ENCODE data around the gene DPEP3. TPM values are rescaled to one million over a fixed set of nuclear protein-coding genes. Genes with fewer than 3 reads are reported as not detected.
"Not testable (repeated sequence)": the region's sequence is repeated elsewhere in the genome, so short reads cannot be mapped to it uniquely, and the experiment has no call there.

DPEP3 gene
- total RNA-seq, 2 experiments from 2014 or later = 0.29 to 0.42 TPM

GRCh38 chr16:67982011-67982696, 1.9 kb upstream of the DPEP3 start:
- H3K36me3 Mint-ChIP-seq = no peaks in the 10 kb centered on the region
- DNase-seq = no peak
- peaks cover 19% of the 10 kb centered on the region for H3K4me1 Mint-ChIP-seq
- peaks cover 3% of the 10 kb centered on the region for H3K27me3 Mint-ChIP-seq
- no peak overlapping the region for H3K27ac Mint-ChIP-seq
- H3K4me3 Mint-ChIP-seq = no peak overlapping the region
- no peaks in the 10 kb centered on the region for H3K9me3 Mint-ChIP-seq

GRCh38 chr16:67977469-67978227, 2.7 kb downstream of the DPEP3 start:
- Mint-ChIP-seq H3K4me1 (peaks cover 5% of the 10 kb centered on the region), H3K27ac (no peak overlapping the region), H3K9me3 (no peaks in the 10 kb centered on the region), H3K27me3 (peaks cover 3% of the 10 kb centered on the region), H3K36me3 (no peaks in the 10 kb centered on the region), H3K4me3 (no peak overlapping the region)
- DNase-seq = no peak

DNA sequence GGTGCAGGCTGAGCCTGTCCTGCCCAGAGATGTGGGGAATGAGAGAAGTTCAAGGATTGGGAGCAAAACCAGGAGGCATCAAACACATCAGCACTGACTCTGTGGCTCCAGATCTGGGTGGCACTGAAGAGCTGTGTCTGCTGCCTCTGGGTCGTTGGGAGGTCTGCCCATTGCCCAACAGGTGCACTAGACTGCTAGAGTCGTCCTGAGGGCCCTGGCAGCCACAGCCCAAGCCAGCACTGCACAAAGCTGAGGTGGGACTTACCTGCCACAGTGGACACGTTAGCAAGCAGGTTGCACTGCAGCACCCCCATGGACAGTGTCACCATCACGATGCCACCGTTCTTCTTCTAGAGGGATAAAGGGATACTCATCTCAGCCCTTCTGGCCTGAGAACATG, 3.3 kb downstream of the DPEP3 start:
- H3K9me3 Mint-ChIP-seq = no peaks in the 10 kb centered on the region
- no peak for DNase-seq
- no peaks in the 10 kb centered on the region for H3K36me3 Mint-ChIP-seq
- peaks cover 3% of the 10 kb centered on the region for H3K27me3 Mint-ChIP-seq
- H3K27ac Mint-ChIP-seq = no peak overlapping the region
- H3K4me3 Mint-ChIP-seq = no peak overlapping the region
- H3K4me1 Mint-ChIP-seq = peaks cover 5% of the 10 kb centered on the region

DNA sequence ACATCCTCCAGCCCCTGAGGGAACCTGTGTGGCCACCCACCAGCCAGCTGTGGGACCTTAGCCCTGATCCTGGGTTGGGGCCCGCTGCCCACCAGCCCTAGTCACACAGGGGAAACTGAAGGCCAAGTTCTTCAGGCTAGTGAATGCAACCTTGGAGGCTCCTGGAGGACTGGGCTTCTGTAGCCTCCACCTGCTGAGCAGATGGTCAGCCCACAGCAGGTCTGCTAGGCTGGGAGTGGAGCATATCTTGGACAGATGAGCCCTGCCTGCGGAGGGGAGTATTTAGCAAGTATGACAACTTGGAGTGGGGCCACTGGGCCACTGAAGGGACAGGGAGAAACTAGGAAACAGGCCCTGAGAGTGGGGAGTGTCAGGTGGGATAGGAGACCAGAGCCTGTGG, 4.1 kb downstream of the DPEP3 start:
- H3K4me1 Mint-ChIP-seq = peaks cover 5% of the 10 kb centered on the region
- no peak for DNase-seq
- no peak overlapping the region for H3K4me3 Mint-ChIP-seq
- H3K27ac Mint-ChIP-seq = no peak overlapping the region
- no peaks in the 10 kb centered on the region for H3K36me3 Mint-ChIP-seq
- H3K27me3 Mint-ChIP-seq = peaks cover 3% of the 10 kb centered on the region
- no peaks in the 10 kb centered on the region for H3K9me3 Mint-ChIP-seq

GRCh38 chr16:67975321-67976105, 4.8 kb downstream of the DPEP3 start:
- H3K36me3 Mint-ChIP-seq = no peaks in the 10 kb centered on the region
- no peaks in the 10 kb centered on the region for H3K9me3 Mint-ChIP-seq
- DNase-seq = no peak

GRCh38 chr16:67972285-67972684, 8.0 kb downstream of the DPEP3 start:
- not testable (repeated sequence) for H3K27me3 Mint-ChIP-seq, H3K27ac Mint-ChIP-seq, DNase-seq, H3K4me3 Mint-ChIP-seq, H3K36me3 Mint-ChIP-seq, H3K9me3 Mint-ChIP-seq
- peaks cover 11% of the 10 kb centered on the region for H3K4me1 Mint-ChIP-seq

More at GRCh38 chr16:67975321-67976105, 4.8 kb downstream of the DPEP3 start:
- Mint-ChIP-seq H3K4me1 (peaks cover 5% of the 10 kb centered on the region), H3K27me3 (peaks cover 1% of the 10 kb centered on the region), H3K27ac (no peak overlapping the region), H3K4me3 (no peak overlapping the region)

- peaks cover 17% of the 10 kb centered on the region for H3K4me1 Mint-ChIP-seq
- H3K4me3 Mint-ChIP-seq = no peak overlapping the region
These were observed 9.2 kb downstream of the DPEP3 start for GRCh38 chr16:67971111-67971510.

DNA sequence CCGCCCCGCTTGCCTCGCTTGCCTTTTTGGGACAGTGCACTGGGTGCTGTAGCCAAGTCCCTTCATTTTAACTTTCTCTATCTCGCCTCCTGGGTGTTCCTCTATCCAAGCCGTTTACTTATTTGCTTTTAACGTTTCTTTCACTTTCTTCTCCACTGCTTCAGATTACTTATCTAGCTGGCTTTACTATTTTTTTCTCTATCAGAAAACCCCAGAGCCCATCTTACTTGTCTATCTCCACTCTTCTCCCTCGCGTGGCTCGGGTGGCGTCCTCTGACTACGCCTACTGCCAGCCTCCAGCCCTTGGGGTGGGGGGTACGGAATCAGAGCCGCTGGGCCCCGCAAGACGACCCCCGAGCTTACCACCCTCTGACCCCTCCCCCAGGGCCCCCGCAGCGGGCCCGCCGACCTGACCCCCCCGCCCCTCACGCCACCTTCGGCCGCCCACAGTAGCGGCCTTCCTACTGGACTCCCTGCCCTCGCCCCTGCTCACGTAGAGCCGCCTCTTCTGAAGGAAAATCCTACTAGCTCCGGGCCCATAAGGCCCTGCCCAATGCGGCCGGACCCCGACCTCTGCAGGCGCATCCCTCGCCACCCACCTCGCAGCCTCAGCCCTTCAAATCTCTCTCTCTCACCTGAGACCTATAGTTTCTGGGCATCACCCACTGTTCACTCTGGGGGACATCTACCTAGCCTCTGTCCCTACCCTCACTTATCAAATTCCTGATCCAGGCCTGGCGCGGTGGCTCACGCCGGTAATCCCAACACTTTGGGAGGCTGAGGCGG, 10.9 kb downstream of the DPEP3 start:
- Mint-ChIP-seq H3K36me3 (no peaks in the 10 kb centered on the region), H3K4me3 (peak overlapping the region; percentile 99), H3K27me3 (no peaks in the 10 kb centered on the region), H3K27ac (peak overlapping the region; percentile 87), H3K9me3 (no peaks in the 10 kb centered on the region), H3K4me1 (peaks cover 16% of the 10 kb centered on the region)
- DNase-seq = no peak

More at GRCh38 chr16:67971111-67971510, 9.2 kb downstream of the DPEP3 start:
- H3K27ac Mint-ChIP-seq = no peak overlapping the region
- H3K36me3 Mint-ChIP-seq = no peaks in the 10 kb centered on the region
- H3K27me3 Mint-ChIP-seq = no peaks in the 10 kb centered on the region
- no peak for DNase-seq
- H3K9me3 Mint-ChIP-seq = no peaks in the 10 kb centered on the region

DNA sequence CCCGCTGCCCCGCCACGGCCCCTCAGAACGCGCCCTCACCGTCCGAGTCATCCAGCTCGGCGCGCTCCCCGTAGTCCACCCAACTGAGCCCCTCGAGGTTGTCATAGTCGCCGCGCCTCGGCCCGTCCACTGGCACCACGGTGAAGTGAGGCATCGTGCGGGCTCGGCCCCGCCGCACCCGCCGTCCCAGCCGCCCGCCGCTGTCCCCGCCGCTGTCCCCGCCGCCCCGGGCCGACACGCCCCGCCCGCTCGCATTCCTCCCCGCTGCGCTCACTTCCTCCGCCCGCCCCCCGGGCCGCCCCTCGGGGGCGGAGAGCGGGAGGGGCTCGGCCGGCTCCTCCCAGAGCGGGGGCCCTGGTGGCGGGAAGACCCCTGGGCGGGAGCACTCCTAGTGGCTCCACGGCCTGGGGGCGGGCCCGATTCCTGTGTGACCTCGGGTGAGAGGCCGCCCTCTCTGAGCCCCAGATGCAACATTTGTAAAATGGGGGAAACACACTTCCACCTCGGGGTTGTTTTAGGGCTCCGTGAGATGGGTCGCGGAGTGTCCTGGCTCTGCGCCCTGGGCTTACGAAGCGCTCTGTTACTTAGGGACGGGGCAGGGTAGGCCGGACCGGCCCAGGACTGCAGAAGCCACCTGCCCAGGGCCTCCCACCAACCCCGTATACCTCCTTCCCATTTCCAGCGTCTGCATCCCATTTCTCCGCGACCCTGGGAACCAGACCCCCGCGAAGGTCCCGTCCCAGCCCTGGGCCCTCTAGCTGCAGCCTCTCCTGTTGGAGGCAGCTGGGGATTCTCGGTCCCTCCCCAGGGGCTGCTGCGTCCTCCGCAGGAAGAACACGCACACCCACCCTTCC, 11.7 kb downstream of the DPEP3 start, which contains the start of gene SLC12A4:
Gene SLC12A4 (minus strand): TSS at position 238 of the 854 bp plus-strand sequence. CDS start 84 bp downstream, at position 154.
- Mint-ChIP-seq H3K4me3 (peak within 1 kb of the TSS; percentile 99), H3K27me3 (no peaks in the 10 kb centered on the region), H3K4me1 (peaks cover 16% of the 10 kb centered on the region), H3K9me3 (no peaks in the 10 kb centered on the region), H3K27ac (peak within 1 kb of the TSS; percentile 93), H3K36me3 (peaks cover 2% of the 10 kb centered on the region)
- DNase-seq = peak; percentile 98

GRCh38 chr16:67967958-67968399, 12.3 kb downstream of the DPEP3 start:
- no peaks in the 10 kb centered on the region for H3K27me3 Mint-ChIP-seq
- peak; percentile 51 for DNase-seq
- H3K4me1 Mint-ChIP-seq = peaks cover 16% of the 10 kb centered on the region
- H3K36me3 Mint-ChIP-seq = peaks cover 2% of the 10 kb centered on the region
- peak overlapping the region; percentile 93 for H3K27ac Mint-ChIP-seq
- H3K4me3 Mint-ChIP-seq = peak overlapping the region; percentile 99
- H3K9me3 Mint-ChIP-seq = no peaks in the 10 kb centered on the region

- peak overlapping the region; percentile 99 for H3K4me3 Mint-ChIP-seq
- H3K36me3 Mint-ChIP-seq = peaks cover 2% of the 10 kb centered on the region
- H3K9me3 Mint-ChIP-seq = no peaks in the 10 kb centered on the region
- H3K27me3 Mint-ChIP-seq = no peaks in the 10 kb centered on the region
- peaks cover 16% of the 10 kb centered on the region for H3K4me1 Mint-ChIP-seq
- H3K27ac Mint-ChIP-seq = peak overlapping the region; percentile 93
- DNase-seq = peak; percentile 44
These were observed 12.9 kb downstream of the DPEP3 start for GRCh38 chr16:67967183-67967957.

- peaks cover 16% of the 10 kb centered on the region for H3K4me1 Mint-ChIP-seq
- no peak for DNase-seq
- peak overlapping the region; percentile 99 for H3K4me3 Mint-ChIP-seq
- no peaks in the 10 kb centered on the region for H3K27me3 Mint-ChIP-seq
- no peaks in the 10 kb centered on the region for H3K9me3 Mint-ChIP-seq
- peak overlapping the region; percentile 93 for H3K27ac Mint-ChIP-seq
- H3K36me3 Mint-ChIP-seq = peaks cover 5% of the 10 kb centered on the region
These were observed 13.6 kb downstream of the DPEP3 start for GRCh38 chr16:67966549-67967182.

All from activated naive CD8-positive, alpha-beta T cell treated with anti-CD3 and anti-CD28 coated beads for 36 hours (primary cell).